HG03196 (cell line): Measurements from ENCODE around the gene AKR1C3.
"Not testable (repeated sequence)": the region's sequence is repeated elsewhere in the genome, so short reads cannot be mapped to it uniquely, and the experiment has no call there.

Experiments used
- ATAC-seq: cut with Tn5 transposase; IDR thresholded peaks from one replicate; pipeline ENCODE4 v1.9.1; 2021; ENCODE audit not compliant: unreplicated experiment

AKR1C3 gene

GRCh38 chr10:5088703-5089261 is 5.4 kb upstream of the AKR1C3 start:
- ATAC-seq: no peak

- ATAC-seq: no peak
Measured at GRCh38 chr10:5089865-5090264, 4.3 kb upstream of the AKR1C3 start.

- ATAC-seq: no peak
Measured at GRCh38 chr10:5090551-5090950, 3.7 kb upstream of the AKR1C3 start.

- ATAC-seq: no peak
Measured at GRCh38 chr10:5091196-5091595, 3.0 kb upstream of the AKR1C3 start.

GRCh38 chr10:5092375-5092774 is 1.8 kb upstream of the AKR1C3 start:
- ATAC-seq: no peak

GRCh38 chr10:5092848-5093790 is 1.1 kb upstream of the AKR1C3 start:
- no peak for ATAC-seq

- ATAC-seq: no peak
Measured at GRCh38 chr10:5095687-5096086, 1.5 kb downstream of the AKR1C3 start.

GRCh38 chr10:5096108-5096507 is 1.9 kb downstream of the AKR1C3 start:
- no peak for ATAC-seq

- ATAC-seq: not testable (repeated sequence)
Measured at GRCh38 chr10:5102479-5102878, 8.3 kb downstream of the AKR1C3 start.

- ATAC-seq: no peak
Measured at GRCh38 chr10:5103481-5103880, 9.3 kb downstream of the AKR1C3 start.

- no peak for ATAC-seq
Measured at GRCh38 chr10:5105626-5106025, 11.4 kb downstream of the AKR1C3 start.

- no peak for ATAC-seq
Measured at GRCh38 chr10:5106553-5106952, 12.3 kb downstream of the AKR1C3 start.

- ATAC-seq: no peak
Measured at GRCh38 chr10:5107860-5108526, 13.8 kb downstream of the AKR1C3 start.

GRCh38 chr10:5108658-5109416 is 14.6 kb downstream of the AKR1C3 start:
- ATAC-seq: no peak

- not testable (repeated sequence) for ATAC-seq
Measured at GRCh38 chr10:5109861-5110260, 15.6 kb downstream of the AKR1C3 start.

GRCh38 chr10:5116621-5117020 is 22.4 kb downstream of the AKR1C3 start:
- ATAC-seq: no peak

GRCh38 chr10:5117026-5117425 is 22.8 kb downstream of the AKR1C3 start:
- ATAC-seq: no peak

- ATAC-seq: not testable (repeated sequence)
Measured at GRCh38 chr10:5119997-5120396, 25.8 kb downstream of the AKR1C3 start.

- no peak for ATAC-seq
Measured at GRCh38 chr10:5123886-5124285, 29.7 kb downstream of the AKR1C3 start.

- ATAC-seq: no peak
Measured at GRCh38 chr10:5125315-5126044, 31.3 kb downstream of the AKR1C3 start.
